Fibroblast of mammary gland (primary cell): ENCODE measurements around the gene KCNMB1.

Experiments
- DNase-seq: peaks from one replicate; pipeline ENCODE4 v3.0.0-alpha.2; 2010; ENCODE audit warnings: low read depth
- H3K4me3 ChIP-seq: 2 replicates; pipeline ENCODE4 v1.5.1; 2011; ENCODE audit warnings: low read depth, mild to moderate bottlenecking, low read length, moderate library complexity; ENCODE audit not compliant: control insufficient read depth
- TF ChIP-seq, protein P1 (sequence below): conservative IDR thresholded peaks from 2 replicates; pipeline ENCODE4 v1.5.1; 2011; ENCODE audit warnings: low read depth, low read length, inconsistent platforms; ENCODE audit not compliant: control insufficient read depth, insufficient read depth

The KCNMB1 gene

DNA sequence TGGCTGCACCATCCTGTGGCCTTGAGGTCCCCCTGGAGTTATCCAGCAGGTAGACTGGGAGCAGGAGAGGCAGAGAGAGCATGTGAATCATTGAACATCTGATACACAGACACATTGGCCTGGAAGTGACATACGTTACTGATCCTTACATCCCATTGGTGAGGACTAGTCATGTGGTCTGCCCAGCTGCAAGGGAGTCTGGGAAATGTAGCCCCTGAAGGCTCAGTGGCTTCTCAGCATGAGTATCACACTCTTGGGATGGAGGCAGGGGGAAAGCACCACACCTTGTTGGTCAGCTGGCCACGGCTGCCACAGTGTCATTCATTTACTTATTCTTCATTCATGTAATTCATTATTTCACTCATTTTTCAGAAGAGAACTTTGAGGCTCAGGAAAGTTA lies 13.3 kb upstream of the KCNMB1 start:
- TF ChIP-seq, protein P1, sequence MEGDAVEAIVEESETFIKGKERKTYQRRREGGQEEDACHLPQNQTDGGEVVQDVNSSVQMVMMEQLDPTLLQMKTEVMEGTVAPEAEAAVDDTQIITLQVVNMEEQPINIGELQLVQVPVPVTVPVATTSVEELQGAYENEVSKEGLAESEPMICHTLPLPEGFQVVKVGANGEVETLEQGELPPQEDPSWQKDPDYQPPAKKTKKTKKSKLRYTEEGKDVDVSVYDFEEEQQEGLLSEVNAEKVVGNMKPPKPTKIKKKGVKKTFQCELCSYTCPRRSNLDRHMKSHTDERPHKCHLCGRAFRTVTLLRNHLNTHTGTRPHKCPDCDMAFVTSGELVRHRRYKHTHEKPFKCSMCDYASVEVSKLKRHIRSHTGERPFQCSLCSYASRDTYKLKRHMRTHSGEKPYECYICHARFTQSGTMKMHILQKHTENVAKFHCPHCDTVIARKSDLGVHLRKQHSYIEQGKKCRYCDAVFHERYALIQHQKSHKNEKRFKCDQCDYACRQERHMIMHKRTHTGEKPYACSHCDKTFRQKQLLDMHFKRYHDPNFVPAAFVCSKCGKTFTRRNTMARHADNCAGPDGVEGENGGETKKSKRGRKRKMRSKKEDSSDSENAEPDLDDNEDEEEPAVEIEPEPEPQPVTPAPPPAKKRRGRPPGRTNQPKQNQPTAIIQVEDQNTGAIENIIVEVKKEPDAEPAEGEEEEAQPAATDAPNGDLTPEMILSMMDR, result no peak
- DNase-seq, result no peak

DNA sequence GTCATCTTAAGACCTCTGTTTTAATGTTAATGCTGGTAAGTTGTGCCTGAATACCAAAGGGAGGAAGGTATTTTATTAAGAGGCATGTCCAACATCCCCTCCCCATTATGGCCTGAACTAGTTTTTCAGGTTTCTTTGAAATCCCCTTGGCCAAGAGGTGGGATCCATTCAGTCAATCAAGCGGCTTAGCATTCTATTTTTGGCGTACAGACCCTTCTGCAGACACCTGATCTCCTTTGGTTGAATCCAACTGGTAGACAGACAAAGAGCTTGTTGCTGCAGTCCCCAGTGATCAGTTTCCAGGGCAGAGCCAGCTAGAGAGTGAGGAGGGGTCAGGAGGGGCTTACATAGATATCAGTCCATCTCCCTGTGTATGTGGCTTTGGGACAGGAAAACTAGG lies 7.9 kb upstream of the KCNMB1 start:
- no peak for DNase-seq
- TF ChIP-seq, protein P1, result no peak
- no peak overlapping the region for H3K4me3 ChIP-seq

More for the DNA sequence above, 13.3 kb upstream of the KCNMB1 start:
- no peak overlapping the region for H3K4me3 ChIP-seq

DNA sequence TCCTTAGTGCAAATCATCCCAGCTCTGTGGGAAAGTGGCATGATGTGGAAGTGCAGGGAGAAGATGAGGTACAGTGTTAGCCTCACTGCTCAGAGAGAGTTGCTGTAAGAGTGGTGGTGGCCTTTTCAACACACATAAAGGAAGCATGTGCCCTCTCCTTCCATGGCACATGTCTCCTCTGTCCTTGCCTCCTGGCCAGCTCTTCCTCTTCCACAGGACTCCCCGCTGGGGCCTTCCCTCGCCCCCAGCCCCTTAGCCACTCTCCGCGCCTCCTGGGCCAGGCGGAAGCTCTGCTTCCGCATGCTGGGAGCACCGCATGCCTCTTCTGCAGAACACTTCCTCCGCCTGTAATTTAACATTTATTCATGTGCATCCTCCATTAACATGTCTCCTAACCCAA lies 4.8 kb upstream of the KCNMB1 start:
- H3K4me3 ChIP-seq, result no peak overlapping the region
- TF ChIP-seq, protein P1, result no peak
- no peak for DNase-seq

DNA sequence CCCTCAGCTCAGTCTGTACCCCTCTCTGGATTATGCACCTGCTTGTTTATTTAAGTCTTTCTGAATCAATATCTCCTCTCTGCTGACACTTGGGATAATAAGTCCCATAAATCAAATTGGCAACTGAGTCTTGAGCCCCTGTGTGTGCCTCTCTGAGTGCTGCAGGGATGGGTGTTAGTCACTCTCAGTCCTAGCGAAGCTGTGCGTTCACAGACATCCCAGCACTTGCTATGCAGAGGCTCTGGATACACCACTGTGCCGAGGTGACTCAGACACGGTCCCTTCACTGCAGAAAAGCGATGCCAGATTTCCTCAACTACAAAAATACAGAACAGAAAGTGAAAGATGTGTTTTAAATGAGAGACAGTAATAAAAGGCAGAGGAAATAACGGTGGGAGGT lies 4.1 kb upstream of the KCNMB1 start:
- H3K4me3 ChIP-seq, result no peak overlapping the region
- TF ChIP-seq, protein P1, result no peak
- no peak for DNase-seq

DNA sequence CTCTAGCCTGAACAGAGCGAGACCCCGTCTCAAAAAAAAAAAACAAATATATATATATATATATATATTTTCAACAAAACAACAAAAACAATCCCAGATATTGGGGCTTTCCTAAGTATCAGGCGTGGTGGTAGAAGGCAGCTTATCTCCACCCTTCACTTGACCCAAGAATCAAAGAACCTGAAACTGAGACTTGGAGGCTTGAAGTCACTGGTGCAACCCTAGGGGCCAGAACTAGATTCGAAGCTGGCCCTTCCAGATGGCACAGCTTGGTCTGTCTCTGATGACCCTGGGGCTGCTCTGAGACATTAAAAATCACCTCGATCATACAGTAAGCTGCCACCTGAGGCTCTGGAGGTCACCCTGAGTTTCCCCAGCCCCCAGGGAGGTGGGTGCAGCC lies 1.3 kb upstream of the KCNMB1 start:
- TF ChIP-seq, protein P1, result no peak
- no peak overlapping the region for H3K4me3 ChIP-seq
- DNase-seq, result no peak

DNA sequence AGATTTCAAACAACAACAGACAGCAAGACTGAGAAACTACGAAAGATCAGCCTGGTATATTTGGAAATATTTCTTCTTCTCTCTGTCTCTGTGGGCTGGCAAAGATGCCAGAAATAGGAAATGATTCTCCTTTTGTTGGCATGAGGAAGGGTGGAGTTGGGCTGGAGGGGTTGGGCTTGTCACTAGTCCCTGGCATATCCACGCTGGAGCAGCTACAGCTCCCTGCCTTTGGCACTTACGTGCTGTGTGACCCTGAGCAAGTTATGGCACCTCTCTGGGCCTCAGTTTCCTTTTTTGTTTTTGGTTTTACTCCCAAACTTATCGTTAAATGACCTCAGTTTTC lies 354 bp upstream of the KCNMB1 start:
- DNase-seq, result no peak
- no peak overlapping the region for H3K4me3 ChIP-seq
- TF ChIP-seq, protein P1, result no peak
